Measurements from ENCODE around the gene GBA2.

GBA2 gene

GRCh38 chr9:35689542-35690293 lies 59.3 kb downstream of the GBA2 start, which contains the start of gene TPM2:
TPM2 (minus strand) TSS chr9:35689925; CDS start chr9:35689817, 108 bp downstream.
- DNase-seq: no peak

GRCh38 chr9:35688558-35689541 lies 60.2 kb downstream of the GBA2 start:
- DNase-seq: no peak

- no peak for DNase-seq
These were observed 61.0 kb downstream of the GBA2 start for GRCh38 chr9:35687972-35688557.

GRCh38 chr9:35687306-35687705 lies 61.7 kb downstream of the GBA2 start:
- DNase-seq: no peak

Data from activated T-cell treated with anti-CD3 and anti-CD28 coated beads, Interleukin-2, amount 50 U/mL, for 1 hour (primary cell).